HCT116 (cell line): ENCODE data around the gene FOXD1. TPM values are rescaled to one million over a fixed set of nuclear protein-coding genes. Genes with fewer than 3 reads are reported as not detected.

Source experiments
- ATAC-seq: fragments of 200-7000 bp; cut with Tn5 transposase; 2 replicates; pipeline ENCODE4 v1.9.1; 2020; ENCODE audit warnings: mild to moderate bottlenecking, moderate library complexity
- BruUV-seq: library from RNA; stranded (reverse); fragments of 400-500 nt; replicated peaks from 2 replicates; lab custom pipeline; 2021; lab: Mats Ljungman, UMichigan
- CTCF ChIA-PET: fragments of 300-600 bp; sonication (Branson Sonifier 250); formaldehyde crosslinking; loops from one replicate; lab custom pipeline; 2021; ENCODE audit warnings: antibody characterized with exemption; lab: Charles Lee
- POLR2A ChIA-PET: fragments of 300-600, 350-600 bp; sonication (Branson Sonifier 250); formaldehyde crosslinking; loops from one replicate; lab custom pipeline; 2021; ENCODE audit warnings: antibody characterized with exemption; lab: Charles Lee
- RAD21 ChIA-PET, 2 experiments: fragments of 300-600 bp; sonication (Branson Sonifier 250); formaldehyde crosslinking; loops; one replicate each; lab custom pipeline; 2023; ENCODE audit warnings: low total read pairs in 2 of 2; ENCODE audit not compliant: uncharacterized antibody in 2 of 2, unreplicated experiment in 2 of 2, low non-redundant PET in 1 of 2; lab: Charles Lee
- DNase-seq: peaks from one replicate; pipeline ENCODE4 v3.0.0-alpha.2; 2010; ENCODE audit warnings: low read depth, low spot score
- H2AFZ ChIP-seq: fragments of 200-600 bp; shearing (Covaris generic), sonication (generic); 2 replicates; pipeline ENCODE4 v1.6.1; 2017; ENCODE audit warnings: low read depth, mixed run types, mixed read lengths, antibody characterized with exemption, low read length; ENCODE audit not compliant: poor library complexity, severe bottlenecking
- H3K27ac ChIP-seq: 2 replicates; pipeline ENCODE4 v1.5.1; 2012; ENCODE audit warnings: low read depth, low read length
- H3K27me3 ChIP-seq: fragments of 200-600 bp; sonication (generic); 2 replicates; pipeline ENCODE4 v1.6.1; 2016; ENCODE audit warnings: mixed run types, low read length, mixed read lengths; ENCODE audit not compliant: insufficient read depth
- H3K36me3 ChIP-seq, 2 experiments: fragments of 200-500 bp in 1 of 2; fragments of 200-600 bp in 1 of 2; sonication (Bioruptor generic) in 1 of 2; sonication (generic) in 1 of 2; 2 replicates each; pipeline versions ENCODE4 v1.5.1 to v1.6.1; 2014 to 2016; ENCODE audit warnings: low read length in 2 of 2, inconsistent platforms in 1 of 2, mixed read lengths in 1 of 2, mixed run types in 1 of 2; ENCODE audit not compliant: insufficient read depth in 2 of 2, control insufficient read depth in 1 of 2
- H3K4me1 ChIP-seq, 2 experiments: fragments of 200-600 bp in 1 of 2; sonication (generic) in 1 of 2; 2 replicates each; pipeline versions ENCODE4 v1.5.1 to v1.6.1; 2012 to 2017; ENCODE audit warnings: low read length in 2 of 2, inconsistent platforms in 1 of 2, mild to moderate bottlenecking in 1 of 2, mixed read lengths in 1 of 2, mixed run types in 1 of 2, moderate library complexity in 1 of 2; ENCODE audit not compliant: insufficient read depth in 2 of 2, control insufficient read depth in 1 of 2
- H3K4me2 ChIP-seq: fragments of 200-600 bp; sonication (generic); 2 replicates; pipeline ENCODE4 v1.6.1; 2017; ENCODE audit warnings: mixed run types, low read length, mixed read lengths
- H3K4me3 ChIP-seq, 2 experiments: fragments of 200-600 bp in 1 of 2; sonication (generic) in 1 of 2; replicated peaks in 1 of 2; 2 replicates each; pipeline ENCODE4 v1.5.1; 2011 to 2016; ENCODE audit warnings: low read length in 2 of 2, control low read depth in 1 of 2, low read depth in 1 of 2, mild to moderate bottlenecking in 1 of 2, mixed read lengths in 1 of 2, mixed run types in 1 of 2
- H3K79me2 ChIP-seq: fragments of 200-600 bp; sonication (generic); 2 replicates; pipeline ENCODE4 v1.6.1; 2017; ENCODE audit warnings: mild to moderate bottlenecking, mixed run types, low read length, moderate library complexity, mixed read lengths; ENCODE audit not compliant: insufficient read depth
- H3K9ac ChIP-seq: fragments of 200-600 bp; sonication (generic); 2 replicates; pipeline ENCODE4 v1.6.1; 2016; ENCODE audit warnings: low read length, mixed read lengths
- H3K9me2 ChIP-seq: fragments of 200-600 bp; sonication (generic), shearing (Covaris generic); 2 replicates; pipeline ENCODE4 v1.6.1; 2017; ENCODE audit warnings: mixed run types, mild to moderate bottlenecking, moderate library complexity; ENCODE audit not compliant: insufficient read depth
- H3K9me3 ChIP-seq, 2 experiments: fragments of 200-500 bp in 1 of 2; fragments of 200-600 bp in 1 of 2; sonication (Bioruptor generic) in 1 of 2; sonication (generic) in 1 of 2; 2 replicates each; pipeline ENCODE4 v1.6.1; 2014 to 2017; ENCODE audit warnings: low read length in 2 of 2, mixed read lengths in 2 of 2, inconsistent platforms in 1 of 2, low read depth in 1 of 2, mild to moderate bottlenecking in 1 of 2, mixed run types in 1 of 2, moderate library complexity in 1 of 2; ENCODE audit not compliant: control insufficient read depth in 1 of 2, insufficient read depth in 1 of 2
- H4K20me1 ChIP-seq: fragments of 200-600 bp; sonication (generic), shearing (Covaris generic); 2 replicates; pipeline ENCODE4 v1.6.1; 2017; ENCODE audit warnings: mixed run types, mild to moderate bottlenecking, moderate library complexity; ENCODE audit not compliant: insufficient read depth
- CTCF ChIP-seq, 3 experiments: fragments of 200-600 bp in 1 of 3; sonication (generic) in 1 of 3; IDR thresholded peaks in 2 of 3; conservative IDR thresholded peaks in 1 of 3; 2 replicates each; pipeline ENCODE4 v1.5.1; 2012 to 2017; ENCODE audit warnings: low read depth in 2 of 3, low read length in 2 of 3, antibody characterized with exemption in 1 of 3, borderline replicate concordance in 1 of 3, control low read depth in 1 of 3, mild to moderate bottlenecking in 1 of 3, mixed read lengths in 1 of 3, mixed run types in 1 of 3, moderate library complexity in 1 of 3; ENCODE audit not compliant: insufficient read depth in 1 of 3
- FOSL1 ChIP-seq: IDR thresholded peaks from 2 replicates; pipeline ENCODE4 v1.6.1; 2012; ENCODE audit warnings: low read depth
- intact Hi-C: fragments of 100-400 bp; cut with micrococcal nuclease; formaldehyde crosslinking; loops from 2 replicates; pipeline ENCODE4 v1.10.0; 2022
- total RNA-seq: library from RNA; stranded (reverse); gene quantifications from one replicate; pipeline ENCODE4 v1.2.1, GENCODE V29; 2021; ENCODE audit not compliant: unreplicated experiment

The FOXD1 gene
- total RNA-seq, 1 experiment from 2014 or later, result 26.8 TPM

GRCh38 chr5:73438645-73439470 is 9.7 kb downstream of the FOXD1 start:
- Histone ChIP-seq H3K27me3 (no peaks in the 10 kb centered on the region), H3K36me3 (no peaks in the 10 kb centered on the region), H3K4me1 (peaks cover 7 to 25% of the 10 kb centered on the region in 2 experiments; a peak in 2 of 4 replicates), H2AFZ (peak overlapping the region; percentile 59), H3K9ac (no peak overlapping the region), H3K27ac (no peak overlapping the region), H3K79me2 (no peaks in the 10 kb centered on the region), H4K20me1 (no peaks in the 10 kb centered on the region), H3K4me3 (no peak overlapping the region), H3K4me2 (peak overlapping the region; percentile 76), H3K9me3 (no peaks in the 10 kb centered on the region), H3K9me2 (no peaks in the 10 kb centered on the region)
- ATAC-seq (no peak), DNase-seq (no peak)
- POLR2A ChIA-PET, result interaction anchor here (3.0 kb wide), 1 partner anchor 9 kb away, joined by 9 read pairs; the partner anchor contains the start of gene FOXD1
- RAD21 ChIA-PET, result no interaction called here
- TF ChIP-seq FOSL1 (no peak), CTCF (IDR thresholded peaks at IDR 0.05 in 2 of 3, conservative IDR thresholded peaks at IDR 0.05 in 1 of 3; ENCODE audit: borderline replicate concordance in 1 of 3, insufficient read depth in 1 of 3, low read depth in 2 of 3, low read length in 2 of 3) (0 out of 6 replicates have a peak, but pooled peaks of 1 of the 3 experiments have one; percentile 2)
- intact Hi-C loops, result no loop called here
- no TSS peak for BruUV-seq
- CTCF ChIA-PET, result no interaction called here
